Measurements from ENCODE around the gene NRN1L. TPM values are rescaled to one million over a fixed set of nuclear protein-coding genes. Genes with fewer than 3 reads are reported as not detected.
A peak's percentile ranks its signal among the peaks of the same experiment; 100 is the strongest.

The NRN1L gene
- total RNA-seq, 2 experiments from 2014 or later = not detected

DNA sequence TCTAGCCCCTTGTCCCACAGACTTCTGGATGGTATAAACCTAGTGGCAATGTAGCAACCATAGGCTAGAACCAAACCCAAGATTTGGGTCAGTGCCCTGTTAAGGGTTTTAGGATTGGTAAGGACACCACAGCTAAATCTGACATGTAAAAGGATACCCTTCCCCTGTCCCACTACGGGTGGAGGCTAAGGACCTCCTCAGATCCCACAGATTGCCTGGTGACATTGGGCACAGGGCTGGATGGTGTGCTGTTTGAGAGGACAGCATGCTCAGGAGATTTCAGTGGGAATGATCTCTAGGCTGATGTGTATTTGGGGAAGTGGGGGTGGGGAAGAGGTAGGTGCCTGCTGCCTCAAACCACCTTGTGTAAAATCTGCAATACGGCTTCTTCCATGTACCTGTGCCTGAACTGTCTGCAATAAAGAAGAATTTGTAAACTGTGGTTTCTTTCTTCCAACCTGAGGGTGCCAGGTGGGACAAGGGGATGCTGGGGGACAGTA, 12.5 kb upstream of the NRN1L start:
- Mint-ChIP-seq H3K4me1 (peaks cover 20% of the 10 kb centered on the region), H3K36me3 (peaks cover 9% of the 10 kb centered on the region), H3K9me3 (no peaks in the 10 kb centered on the region), H3K27ac (peak overlapping the region; percentile 81), H3K27me3 (no peaks in the 10 kb centered on the region), H3K4me3 (peak overlapping the region; percentile 33)
- DNase-seq = no peak

DNA sequence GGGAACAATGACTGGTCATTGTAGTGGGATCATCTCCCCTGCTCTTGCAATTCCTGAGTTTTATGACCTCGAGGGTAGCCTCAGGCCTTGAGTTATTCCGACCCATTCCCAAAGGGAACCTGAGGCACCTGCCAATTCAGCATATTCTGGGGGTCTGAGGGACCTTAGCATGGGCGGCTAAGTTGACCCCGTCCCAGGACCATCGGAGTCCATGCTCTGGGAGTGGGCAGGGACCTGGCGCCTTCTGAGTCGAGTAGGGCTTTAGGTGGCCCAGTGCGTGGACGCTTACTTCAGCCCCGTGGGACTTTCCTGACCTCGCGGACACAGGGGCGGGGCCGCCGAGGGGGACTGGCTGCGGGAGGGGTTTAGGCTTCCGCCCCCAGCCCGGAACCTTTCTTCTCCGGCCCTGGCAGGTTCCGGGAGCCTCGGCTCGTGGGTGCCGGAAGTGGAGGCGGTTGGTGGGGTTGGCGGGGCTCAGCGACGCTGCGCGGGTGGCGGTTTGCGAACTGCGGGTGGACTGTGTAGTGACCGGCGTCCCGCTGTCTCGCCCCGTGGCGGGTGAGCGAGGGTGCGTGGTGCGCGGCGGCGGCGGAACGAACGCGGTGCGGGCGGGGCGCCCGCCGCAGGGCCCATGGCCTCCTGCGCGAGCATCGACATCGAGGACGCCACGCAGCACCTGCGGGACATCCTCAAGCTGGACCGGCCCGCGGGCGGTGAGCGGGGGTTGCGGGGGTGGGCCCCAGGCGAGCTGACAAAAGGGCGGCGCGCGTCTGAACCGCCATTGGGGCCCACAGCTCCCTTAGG, 11.9 kb upstream of the NRN1L start, which contains the start of gene EDC4:
Gene EDC4 (plus strand): TSS at position 422 of the 804 bp plus-strand sequence. CDS start 210 bp downstream, at position 632.
- Mint-ChIP-seq H3K27me3 (no peaks in the 10 kb centered on the region), H3K4me1 (peaks cover 20% of the 10 kb centered on the region), H3K4me3 (peak within 1 kb of the TSS; percentile 89), H3K36me3 (peaks cover 12% of the 10 kb centered on the region), H3K9me3 (no peaks in the 10 kb centered on the region), H3K27ac (peak within 1 kb of the TSS; percentile 90)
- DNase-seq = peak; percentile 91

DNA sequence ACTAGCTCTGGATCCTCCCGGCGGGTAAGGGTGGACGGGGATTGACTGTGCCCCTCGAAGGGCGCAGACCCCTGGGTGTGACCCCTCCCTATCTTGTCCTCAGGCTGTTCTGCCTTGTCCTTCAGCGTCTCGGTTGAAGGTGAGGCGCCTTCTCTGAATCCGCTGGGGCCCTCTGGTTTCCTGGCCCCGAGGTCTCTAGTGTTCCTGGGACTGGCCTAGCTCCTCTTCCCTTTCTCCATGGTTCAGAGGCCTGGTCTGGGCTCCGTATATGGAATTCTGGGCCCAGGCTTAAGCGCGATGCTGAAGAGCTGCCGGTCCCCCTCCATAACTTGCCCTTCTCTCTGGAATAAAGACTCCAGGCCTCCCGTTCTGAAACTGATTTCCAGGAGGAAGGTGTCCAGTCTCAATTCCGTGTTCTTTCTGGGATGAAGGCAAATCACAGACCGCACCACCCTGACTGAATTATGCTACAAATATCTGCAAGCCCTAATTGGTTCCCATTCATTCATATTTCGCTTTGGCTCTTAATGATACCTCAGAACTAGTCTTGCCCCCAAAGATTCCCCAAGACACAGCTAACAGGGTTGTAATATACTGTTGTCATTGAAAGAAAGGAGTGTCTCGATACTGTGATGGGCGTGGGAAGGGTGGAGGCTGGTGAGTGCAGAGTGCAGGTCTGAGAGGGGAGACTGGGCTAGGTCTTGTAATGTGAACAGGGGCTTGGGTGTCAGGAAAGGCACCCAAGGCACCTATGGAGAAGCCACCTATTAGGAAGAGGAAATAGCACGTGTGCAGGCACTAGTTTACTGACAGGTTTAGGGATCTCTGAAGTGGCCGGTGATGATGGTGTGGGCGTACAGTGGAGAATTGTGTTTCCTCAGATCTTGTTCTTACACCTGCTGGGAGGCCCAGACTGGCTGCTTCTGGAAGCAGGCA, 11.0 kb upstream of the NRN1L start:
- Mint-ChIP-seq H3K36me3 (peaks cover 15% of the 10 kb centered on the region), H3K9me3 (no peaks in the 10 kb centered on the region), H3K27ac (peak overlapping the region; percentile 90), H3K4me1 (peaks cover 20% of the 10 kb centered on the region), H3K27me3 (no peaks in the 10 kb centered on the region), H3K4me3 (peak overlapping the region; percentile 89)
- no peak for DNase-seq

DNA sequence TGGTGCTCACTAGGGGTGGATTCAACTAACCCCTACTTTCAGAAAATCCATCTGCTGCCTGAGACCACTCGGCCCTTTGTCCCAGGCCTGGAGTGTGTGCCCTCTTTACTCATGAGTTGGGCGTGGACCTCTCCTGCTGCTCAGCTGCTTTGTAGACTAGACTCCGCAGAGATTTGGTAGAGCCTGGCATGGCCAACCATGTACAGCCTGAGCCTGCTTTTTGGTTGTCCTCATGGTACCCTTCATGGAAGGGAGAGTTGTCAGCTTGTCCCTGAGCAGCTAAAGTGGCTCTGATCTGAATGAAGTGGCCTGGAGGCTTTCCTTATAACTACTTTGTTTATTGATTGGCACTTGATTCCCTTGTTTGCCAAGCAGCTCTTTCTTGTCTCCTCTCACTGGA, 10.3 kb upstream of the NRN1L start:
- no peak for DNase-seq
- Mint-ChIP-seq H3K4me3 (peak overlapping the region; percentile 89), H3K9me3 (no peaks in the 10 kb centered on the region), H3K4me1 (peaks cover 20% of the 10 kb centered on the region), H3K27ac (peak overlapping the region; percentile 90), H3K36me3 (peaks cover 15% of the 10 kb centered on the region), H3K27me3 (no peaks in the 10 kb centered on the region)

DNA sequence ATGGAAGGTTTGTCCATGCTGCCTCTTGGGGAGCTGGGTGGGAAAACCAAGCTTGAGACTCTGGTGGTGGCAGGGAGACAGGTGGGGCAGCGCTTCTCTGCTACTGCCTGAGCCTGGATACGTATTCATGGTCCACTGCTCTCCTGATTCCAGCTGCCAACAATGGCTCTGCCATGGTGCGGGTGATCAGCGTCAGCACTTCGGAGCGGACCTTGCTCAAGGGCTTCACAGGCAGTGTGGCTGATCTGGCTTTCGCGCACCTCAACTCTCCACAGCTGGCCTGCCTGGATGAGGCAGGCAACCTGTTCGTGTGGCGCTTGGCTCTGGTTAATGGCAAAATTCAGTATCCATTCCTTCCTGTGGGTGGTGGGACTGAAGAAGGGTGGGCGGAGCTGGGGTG, 7.6 kb upstream of the NRN1L start:
- H3K36me3 Mint-ChIP-seq = peaks cover 18% of the 10 kb centered on the region
- DNase-seq = no peak
- H3K4me3 Mint-ChIP-seq = no peak overlapping the region
- H3K27ac Mint-ChIP-seq = no peak overlapping the region
- H3K9me3 Mint-ChIP-seq = no peaks in the 10 kb centered on the region
- H3K4me1 Mint-ChIP-seq = peaks cover 20% of the 10 kb centered on the region
- no peaks in the 10 kb centered on the region for H3K27me3 Mint-ChIP-seq

DNA sequence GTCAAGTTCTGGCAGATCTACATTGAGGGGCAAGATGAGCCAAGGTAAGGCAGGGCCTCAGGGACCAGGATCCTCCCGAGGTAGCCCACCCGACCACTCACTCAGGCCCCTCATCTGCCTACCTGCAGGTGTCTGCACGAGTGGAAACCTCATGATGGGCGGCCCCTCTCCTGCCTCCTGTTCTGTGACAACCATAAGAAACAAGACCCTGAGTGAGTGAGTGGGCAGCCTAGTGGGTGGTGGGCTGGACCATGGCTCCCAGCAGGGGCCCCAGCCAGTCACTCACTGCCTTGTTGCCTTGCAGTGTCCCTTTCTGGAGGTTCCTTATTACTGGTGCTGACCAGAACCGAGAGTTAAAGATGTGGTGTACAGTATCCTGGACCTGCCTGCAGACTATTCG, 6.5 kb upstream of the NRN1L start:
- peaks cover 16% of the 10 kb centered on the region for H3K4me1 Mint-ChIP-seq
- H3K4me3 Mint-ChIP-seq = no peak overlapping the region
- DNase-seq = no peak
- H3K27ac Mint-ChIP-seq = no peak overlapping the region
- no peaks in the 10 kb centered on the region for H3K9me3 Mint-ChIP-seq
- peaks cover 19% of the 10 kb centered on the region for H3K36me3 Mint-ChIP-seq
- H3K27me3 Mint-ChIP-seq = no peaks in the 10 kb centered on the region

DNA sequence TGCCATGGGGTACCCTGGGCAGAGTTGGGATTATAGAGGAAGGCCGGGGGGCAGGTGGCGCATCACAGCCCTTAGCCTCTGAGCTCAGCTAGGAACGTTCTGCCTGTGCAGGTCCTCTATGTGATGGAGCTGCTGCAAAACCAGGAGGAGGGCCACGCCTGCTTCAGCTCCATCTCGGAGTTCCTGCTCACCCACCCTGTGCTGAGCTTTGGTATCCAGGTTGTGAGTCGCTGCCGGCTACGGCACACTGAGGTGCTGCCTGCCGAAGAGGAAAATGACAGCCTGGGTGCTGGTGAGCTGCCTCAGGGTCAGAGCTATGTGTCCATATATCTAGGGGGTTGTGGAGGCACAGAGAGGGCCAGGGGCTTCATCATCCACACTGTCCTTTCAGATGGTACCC, 5.8 kb upstream of the NRN1L start:
- H3K9me3 Mint-ChIP-seq = no peaks in the 10 kb centered on the region
- no peak overlapping the region for H3K4me3 Mint-ChIP-seq
- peaks cover 23% of the 10 kb centered on the region for H3K36me3 Mint-ChIP-seq
- H3K27me3 Mint-ChIP-seq = no peaks in the 10 kb centered on the region
- DNase-seq = no peak
- peaks cover 16% of the 10 kb centered on the region for H3K4me1 Mint-ChIP-seq
- H3K27ac Mint-ChIP-seq = no peak overlapping the region

DNA sequence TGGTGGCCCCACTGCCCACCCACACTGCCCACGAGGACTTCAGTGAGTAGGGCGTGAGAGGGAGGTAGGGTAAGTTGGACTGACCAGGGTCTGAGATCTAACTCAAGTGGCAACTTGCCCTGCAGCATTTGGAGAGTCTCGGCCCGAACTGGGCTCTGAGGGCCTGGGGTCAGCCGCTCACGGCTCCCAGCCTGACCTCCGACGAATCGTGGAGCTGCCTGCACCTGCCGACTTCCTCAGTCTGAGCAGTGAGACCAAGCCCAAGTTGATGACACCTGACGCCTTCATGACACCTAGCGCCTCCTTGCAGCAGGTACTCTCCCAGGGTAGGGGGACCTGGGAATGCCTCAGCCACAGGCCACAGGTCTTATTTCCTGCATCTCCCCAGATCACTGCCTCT, 5.2 kb upstream of the NRN1L start:
- Mint-ChIP-seq H3K27me3 (no peaks in the 10 kb centered on the region), H3K9me3 (no peaks in the 10 kb centered on the region), H3K4me1 (peaks cover 10% of the 10 kb centered on the region), H3K27ac (no peak overlapping the region), H3K4me3 (no peak overlapping the region), H3K36me3 (peaks cover 21% of the 10 kb centered on the region)
- DNase-seq = no peak

DNA sequence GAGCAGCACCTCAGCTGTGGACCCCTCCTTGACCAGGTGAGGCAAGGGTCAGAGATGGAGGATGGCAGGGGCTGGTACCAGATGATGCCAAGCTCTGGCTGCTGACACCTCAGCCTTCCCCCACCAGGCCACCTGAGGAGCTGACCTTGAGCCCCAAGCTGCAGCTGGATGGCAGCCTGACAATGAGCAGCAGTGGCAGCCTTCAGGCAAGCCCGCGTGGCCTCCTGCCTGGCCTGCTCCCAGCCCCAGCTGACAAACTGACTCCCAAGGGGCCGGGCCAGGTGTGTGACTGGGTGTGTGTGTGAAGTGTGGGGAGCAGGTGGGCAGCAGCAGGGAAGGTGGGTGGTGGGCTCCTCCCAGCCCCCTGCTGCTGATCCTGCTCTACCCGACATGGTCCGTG, 4.7 kb upstream of the NRN1L start:
- no peak for DNase-seq
- Mint-ChIP-seq H3K4me1 (peaks cover 8% of the 10 kb centered on the region), H3K9me3 (no peaks in the 10 kb centered on the region), H3K27ac (no peak overlapping the region), H3K4me3 (no peak overlapping the region), H3K27me3 (no peaks in the 10 kb centered on the region), H3K36me3 (peaks cover 23% of the 10 kb centered on the region)

DNA sequence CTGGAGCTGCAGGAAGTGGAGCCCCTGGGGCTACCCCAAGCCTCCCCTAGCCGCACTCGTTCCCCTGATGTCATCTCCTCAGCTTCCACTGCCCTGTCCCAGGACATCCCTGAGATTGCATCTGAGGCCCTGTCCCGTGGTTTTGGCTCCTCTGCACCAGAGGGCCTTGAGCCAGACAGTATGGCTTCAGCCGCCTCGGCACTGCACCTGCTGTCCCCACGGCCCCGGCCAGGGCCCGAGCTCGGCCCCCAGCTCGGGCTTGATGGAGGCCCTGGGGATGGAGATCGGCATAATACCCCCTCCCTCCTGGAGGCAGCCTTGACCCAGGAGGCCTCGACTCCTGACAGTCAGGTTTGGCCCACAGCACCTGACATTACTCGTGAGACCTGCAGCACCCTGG, 4.1 kb upstream of the NRN1L start:
- Mint-ChIP-seq H3K27ac (no peak overlapping the region), H3K36me3 (peaks cover 20% of the 10 kb centered on the region), H3K4me3 (no peak overlapping the region), H3K27me3 (no peaks in the 10 kb centered on the region), H3K4me1 (peaks cover 1% of the 10 kb centered on the region), H3K9me3 (no peaks in the 10 kb centered on the region)
- DNase-seq = no peak

DNA sequence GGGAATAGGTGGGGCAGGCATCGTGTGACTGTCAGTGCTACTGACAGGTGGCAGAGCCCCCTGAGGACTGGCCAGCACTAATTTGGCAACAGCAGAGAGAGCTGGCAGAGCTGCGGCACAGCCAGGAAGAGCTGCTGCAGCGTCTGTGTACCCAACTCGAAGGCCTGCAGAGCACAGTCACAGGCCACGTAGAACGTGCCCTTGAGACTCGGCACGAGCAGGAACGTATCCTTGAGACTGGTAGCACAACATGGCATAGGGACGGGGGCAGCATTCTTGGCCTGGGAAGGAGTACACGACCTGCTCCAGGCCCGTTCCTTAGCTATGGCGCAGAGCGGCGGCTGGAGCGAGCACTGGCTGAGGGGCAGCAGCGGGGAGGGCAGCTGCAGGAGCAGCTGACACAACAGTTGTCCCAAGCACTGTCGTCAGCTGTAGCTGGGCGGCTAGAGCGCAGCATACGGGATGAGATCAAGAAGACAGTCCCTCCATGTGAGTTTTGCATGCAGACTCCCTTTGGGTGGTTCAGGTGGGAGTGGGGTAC, 3.0 kb upstream of the NRN1L start:
- Mint-ChIP-seq H3K36me3 (peaks cover 20% of the 10 kb centered on the region), H3K4me1 (no peaks in the 10 kb centered on the region), H3K4me3 (no peak overlapping the region), H3K27ac (no peak overlapping the region), H3K9me3 (no peaks in the 10 kb centered on the region), H3K27me3 (no peaks in the 10 kb centered on the region)
- DNase-seq = no peak

DNA sequence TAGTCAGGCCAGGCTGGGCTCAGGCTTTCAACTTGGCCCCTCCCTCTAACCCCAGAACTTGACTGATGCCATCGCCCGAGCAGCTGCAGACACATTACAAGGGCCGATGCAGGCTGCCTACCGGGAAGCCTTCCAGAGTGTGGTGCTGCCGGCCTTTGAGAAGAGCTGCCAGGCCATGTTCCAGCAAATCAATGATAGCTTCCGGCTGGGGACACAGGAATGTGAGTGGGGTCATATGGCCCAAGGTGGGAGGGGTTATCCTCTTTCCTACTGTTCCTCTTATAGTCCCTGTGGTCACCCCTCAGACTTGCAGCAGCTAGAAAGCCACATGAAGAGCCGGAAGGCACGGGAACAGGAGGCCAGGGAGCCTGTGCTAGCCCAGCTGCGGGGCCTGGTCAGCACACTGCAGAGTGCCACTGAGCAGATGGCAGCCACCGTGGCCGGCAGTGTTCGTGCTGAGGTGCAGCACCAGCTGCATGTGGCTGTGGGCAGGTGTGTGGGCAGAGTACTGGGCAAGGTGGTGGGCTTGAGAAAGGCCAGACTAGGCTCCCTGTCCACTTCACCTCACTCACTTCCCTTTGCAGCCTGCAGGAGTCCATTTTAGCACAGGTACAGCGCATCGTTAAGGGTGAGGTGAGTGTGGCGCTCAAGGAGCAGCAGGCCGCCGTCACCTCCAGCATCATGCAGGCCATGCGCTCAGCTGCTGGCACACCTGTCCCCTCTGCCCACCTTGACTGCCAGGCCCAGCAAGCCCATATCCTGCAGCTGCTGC, 2.1 kb upstream of the NRN1L start:
- Mint-ChIP-seq H3K4me3 (no peak overlapping the region), H3K36me3 (peaks cover 18% of the 10 kb centered on the region), H3K4me1 (no peaks in the 10 kb centered on the region), H3K9me3 (no peaks in the 10 kb centered on the region), H3K27ac (no peak overlapping the region), H3K27me3 (no peaks in the 10 kb centered on the region)
- DNase-seq = no peak

DNA sequence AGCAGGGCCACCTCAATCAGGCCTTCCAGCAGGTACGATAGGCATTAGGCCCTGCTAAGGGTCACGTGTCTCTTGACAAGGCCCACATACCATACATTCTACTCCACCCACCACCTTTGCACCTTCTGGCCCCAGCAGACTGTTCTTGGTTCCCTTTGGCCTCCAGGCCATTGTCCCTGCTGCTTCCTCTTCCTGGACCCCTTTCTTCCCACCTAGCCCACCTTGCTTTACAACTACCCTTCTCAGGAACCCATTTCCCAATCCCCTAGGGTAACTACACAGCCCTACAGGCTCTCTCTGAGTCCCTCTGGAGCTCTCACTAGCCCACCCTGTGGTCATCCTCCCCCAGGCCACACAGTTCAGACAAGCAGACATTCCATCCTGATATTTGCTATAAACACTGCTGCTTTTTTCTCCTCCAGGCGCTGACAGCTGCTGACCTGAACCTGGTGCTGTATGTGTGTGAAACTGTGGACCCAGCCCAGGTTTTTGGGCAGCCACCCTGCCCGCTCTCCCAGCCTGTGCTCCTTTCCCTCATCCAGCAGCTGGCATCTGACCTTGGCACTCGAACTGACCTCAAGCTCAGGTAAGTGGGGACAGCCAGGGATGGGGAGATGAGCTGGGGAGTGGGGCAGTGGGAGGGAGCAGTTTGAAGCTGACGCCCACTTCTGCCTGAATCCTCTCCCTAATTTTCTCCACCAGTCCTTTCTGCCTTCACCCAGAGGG, 1.4 kb upstream of the NRN1L start:
- Mint-ChIP-seq H3K36me3 (peaks cover 14% of the 10 kb centered on the region), H3K4me1 (no peaks in the 10 kb centered on the region), H3K27ac (no peak overlapping the region), H3K4me3 (no peak overlapping the region), H3K27me3 (no peaks in the 10 kb centered on the region), H3K9me3 (no peaks in the 10 kb centered on the region)
- DNase-seq = no peak

DNA sequence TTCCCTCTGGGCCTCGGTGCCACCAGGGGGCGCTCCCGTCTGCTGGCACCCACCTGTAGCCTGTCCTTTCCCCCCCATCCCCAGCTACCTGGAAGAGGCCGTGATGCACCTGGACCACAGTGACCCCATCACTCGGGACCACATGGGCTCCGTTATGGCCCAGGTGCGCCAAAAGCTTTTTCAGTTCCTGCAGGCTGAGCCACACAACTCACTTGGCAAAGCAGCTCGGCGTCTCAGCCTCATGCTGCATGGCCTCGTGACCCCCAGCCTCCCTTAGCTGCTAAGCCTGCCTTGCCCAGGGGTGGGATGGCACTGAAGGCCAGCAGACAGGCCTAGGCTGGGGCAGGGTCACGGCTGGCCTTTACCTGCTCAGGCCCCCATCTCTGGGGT, 818 bp upstream of the NRN1L start:
- H3K9me3 Mint-ChIP-seq = no peaks in the 10 kb centered on the region

More for the DNA sequence above, 818 bp upstream of the NRN1L start:
- no peaks in the 10 kb centered on the region for H3K27me3 Mint-ChIP-seq
- H3K36me3 Mint-ChIP-seq = peaks cover 14% of the 10 kb centered on the region
- H3K4me1 Mint-ChIP-seq = no peaks in the 10 kb centered on the region
- no peak overlapping the region for H3K27ac Mint-ChIP-seq
- peak; percentile 76 for DNase-seq
- no peak overlapping the region for H3K4me3 Mint-ChIP-seq
